ENCODE measurements around the gene TMEM101.
"Not testable (repeated sequence)": the region's sequence is repeated elsewhere in the genome, so short reads cannot be mapped to it uniquely, and the experiment has no call there.

TMEM101 gene

GRCh38 chr17:44024271-44024663, 9.5 kb upstream of the TMEM101 start:
- in situ Hi-C loops (cut with HindIII; ENCODE audit: low sequenced_read_pairs) = no loop called here

DNA sequence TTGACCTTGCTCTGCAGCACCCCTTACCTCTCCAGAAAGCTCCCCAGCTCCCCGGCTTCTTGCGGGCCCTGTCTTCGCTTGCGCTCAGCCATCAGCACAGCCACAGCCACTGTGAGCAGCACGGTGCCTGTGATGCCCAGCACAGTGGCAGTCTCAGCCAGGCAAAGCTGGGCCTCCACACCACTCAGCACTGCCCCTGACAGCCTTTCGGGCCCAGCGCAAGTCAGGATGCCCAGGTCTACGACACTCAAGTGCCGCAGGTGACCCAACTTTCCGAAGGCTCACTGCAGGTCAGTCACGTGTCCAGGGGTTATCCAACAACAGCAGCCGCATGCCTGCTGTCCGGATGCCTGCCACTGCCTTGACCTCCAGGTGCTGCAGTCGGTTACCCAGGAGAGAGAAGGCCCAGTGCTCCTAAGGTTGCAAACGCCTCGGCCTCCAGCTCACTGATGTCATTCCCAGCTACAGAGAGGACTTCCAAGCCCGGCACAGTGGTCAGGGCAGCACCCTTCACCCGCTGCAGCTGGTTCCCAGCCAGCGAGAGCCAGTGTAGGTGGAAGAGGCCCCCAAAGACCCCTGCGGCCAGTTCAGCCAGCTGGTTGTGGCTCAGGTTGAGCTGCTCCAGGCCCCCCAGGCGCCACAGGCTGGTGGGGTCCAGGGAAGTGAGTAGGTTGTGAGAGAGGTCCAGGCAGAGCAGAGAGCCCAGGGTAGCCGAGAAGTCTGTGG, 8.9 kb upstream of the TMEM101 start:
- in situ Hi-C loops (cut with HindIII; ENCODE audit: low sequenced_read_pairs) = no loop called here

GRCh38 chr17:44022246-44022645, 7.5 kb upstream of the TMEM101 start:
- in situ Hi-C loops (cut with HindIII; ENCODE audit: low sequenced_read_pairs) = no loop called here

- in situ Hi-C loops (cut with HindIII; ENCODE audit: low sequenced_read_pairs) = not testable (repeated sequence)
These were observed 6.5 kb upstream of the TMEM101 start for GRCh38 chr17:44021227-44021626.

GRCh38 chr17:44014133-44014436, 678 bp downstream of the TMEM101 start:
- in situ Hi-C loops (cut with HindIII; ENCODE audit: low sequenced_read_pairs) = no loop called here

- in situ Hi-C loops (cut with HindIII; ENCODE audit: low sequenced_read_pairs) = no loop called here
These were observed 1.9 kb downstream of the TMEM101 start for GRCh38 chr17:44012874-44013273.

- in situ Hi-C loops (cut with HindIII; ENCODE audit: low sequenced_read_pairs) = no loop called here
These were observed 2.4 kb downstream of the TMEM101 start for GRCh38 chr17:44012391-44012790.

GRCh38 chr17:44011876-44012275, 2.9 kb downstream of the TMEM101 start:
- in situ Hi-C loops (cut with HindIII; ENCODE audit: low sequenced_read_pairs) = no loop called here

DNA sequence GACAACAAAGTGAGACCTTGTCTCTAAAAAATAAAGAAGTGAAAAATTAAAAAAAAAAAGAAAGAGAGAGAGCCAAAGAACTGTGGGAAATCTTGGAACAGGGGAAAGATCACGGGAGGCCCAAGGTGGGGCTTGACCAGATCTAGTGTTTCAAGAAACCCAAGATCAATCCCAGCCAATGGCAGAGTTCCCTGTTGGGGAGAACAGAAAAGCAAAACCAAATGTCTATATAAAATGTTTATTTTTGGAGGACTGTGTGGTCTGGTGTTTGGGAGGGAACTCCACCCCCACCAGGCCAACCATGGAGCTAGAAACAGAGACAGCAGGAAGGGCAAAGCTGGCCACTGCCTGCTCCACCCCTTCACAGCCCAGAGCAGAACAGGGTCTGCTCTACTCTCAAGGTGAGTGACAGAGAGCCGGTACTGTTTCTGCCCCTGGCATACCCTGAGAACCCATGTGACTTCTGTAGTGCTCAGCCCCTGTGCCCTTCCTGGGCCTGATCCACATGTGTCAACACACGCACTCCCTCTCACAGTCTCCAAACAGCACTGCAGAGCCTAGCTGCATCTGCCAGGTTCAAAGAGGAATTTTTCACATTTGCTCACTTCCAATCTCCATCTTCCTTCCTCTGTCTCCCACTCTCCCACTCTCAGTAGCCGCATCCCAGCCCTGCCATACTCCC, 3.7 kb downstream of the TMEM101 start:
- in situ Hi-C loops (cut with HindIII; ENCODE audit: low sequenced_read_pairs) = no loop called here

- in situ Hi-C loops (cut with HindIII; ENCODE audit: low sequenced_read_pairs) = no loop called here
These were observed 6.4 kb downstream of the TMEM101 start for GRCh38 chr17:44008205-44008909.

GRCh38 chr17:44007346-44008204, 7.2 kb downstream of the TMEM101 start:
- in situ Hi-C loops (cut with HindIII; ENCODE audit: low sequenced_read_pairs) = no loop called here

DNA sequence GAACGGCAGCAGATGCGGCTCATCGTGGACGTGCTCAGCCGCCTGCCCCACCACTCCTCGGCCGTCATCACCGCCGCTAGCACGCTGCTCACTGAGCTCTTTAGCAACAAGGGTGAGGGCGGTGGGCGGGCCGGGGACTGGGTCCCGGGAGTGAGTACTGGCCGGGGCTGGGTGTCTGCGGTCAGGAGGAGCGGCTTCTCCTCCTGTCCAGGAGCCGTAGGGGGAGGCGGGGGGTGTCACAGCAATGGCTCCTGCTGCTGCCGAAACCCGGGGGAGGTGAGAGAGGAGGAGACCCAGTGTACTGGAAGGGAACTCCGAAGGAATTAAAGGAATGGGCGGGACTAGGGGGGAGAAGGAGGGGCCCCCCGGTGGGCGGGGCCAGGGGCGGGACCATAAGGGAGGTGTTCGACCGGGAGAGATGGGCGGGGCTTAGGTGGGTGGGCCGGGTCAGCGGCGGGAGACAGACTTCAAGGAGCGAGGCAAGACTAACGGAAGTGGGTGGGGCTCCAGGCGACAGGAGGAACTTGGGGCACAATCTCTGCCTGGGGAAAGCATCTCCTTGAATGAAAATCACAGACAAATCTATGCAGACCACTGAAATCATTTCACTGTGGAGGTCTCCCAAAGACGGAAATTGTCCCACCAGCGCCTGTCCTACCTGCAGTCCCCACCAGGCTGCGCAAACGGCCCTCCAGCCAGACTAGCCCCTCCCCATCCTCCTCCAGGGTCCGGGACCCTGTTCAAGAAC, 8.0 kb downstream of the TMEM101 start:
- in situ Hi-C loops (cut with HindIII; ENCODE audit: low sequenced_read_pairs) = no loop called here

DNA sequence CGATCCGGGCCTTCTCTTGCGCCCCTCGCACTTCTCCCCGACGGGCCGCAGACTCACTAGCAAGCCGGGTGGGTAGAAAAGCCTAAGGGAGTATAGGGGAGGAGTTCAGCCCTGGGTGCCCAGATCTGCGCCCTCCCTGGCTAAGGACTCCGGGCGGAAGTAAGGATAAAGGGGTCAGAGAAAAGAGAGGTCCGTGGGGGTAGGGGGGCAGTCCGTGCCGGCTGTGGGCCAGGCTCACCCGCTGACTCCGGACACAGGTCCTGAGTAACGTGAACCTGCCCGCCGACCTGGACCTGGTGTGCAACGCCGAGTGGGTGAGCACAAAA, 8.5 kb downstream of the TMEM101 start:
- in situ Hi-C loops (cut with HindIII; ENCODE audit: low sequenced_read_pairs) = no loop called here

GRCh38 chr17:44005527-44006271, 9.1 kb downstream of the TMEM101 start:
- in situ Hi-C loops (cut with HindIII; ENCODE audit: low sequenced_read_pairs) = no loop called here

- in situ Hi-C loops (cut with HindIII; ENCODE audit: low sequenced_read_pairs) = no loop called here
These were observed 9.8 kb downstream of the TMEM101 start for GRCh38 chr17:44004761-44005526.

DNA sequence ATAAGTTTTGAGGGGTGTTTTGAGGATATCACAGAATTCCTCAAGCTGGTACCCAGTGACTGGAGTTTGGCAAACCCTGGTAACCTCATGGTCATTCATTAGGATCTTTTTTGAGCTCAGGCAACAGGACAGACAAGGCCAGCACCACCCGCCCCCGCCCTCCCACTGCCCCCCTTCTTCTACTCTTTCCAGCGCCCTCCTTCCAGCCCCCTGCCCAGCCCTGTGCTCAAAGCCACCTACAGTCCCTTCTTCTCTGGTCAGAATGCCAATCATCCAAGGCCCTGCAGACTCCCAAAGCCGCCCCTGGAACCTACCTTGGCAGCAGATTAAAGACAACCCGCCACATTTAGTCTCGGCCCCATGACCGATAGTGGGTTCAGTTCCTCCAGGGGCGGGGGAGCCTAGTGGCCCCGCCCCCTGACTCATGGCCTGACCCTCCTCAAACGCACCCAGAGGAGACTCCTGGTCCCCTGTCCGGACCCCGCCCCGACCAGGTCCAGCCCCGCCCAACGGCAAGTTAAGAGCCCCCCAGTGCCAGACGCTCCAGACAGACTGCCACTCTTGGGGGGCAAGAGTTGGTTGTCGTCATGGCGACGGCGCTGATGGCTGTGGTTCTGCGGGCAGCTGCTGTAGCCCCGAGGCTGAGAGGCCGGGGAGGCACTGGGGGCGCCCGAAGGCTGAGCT, 10.5 kb downstream of the TMEM101 start, which contains the start of gene NAGS:
TSS of gene NAGS (plus strand) at position 546 of the 684 bp plus-strand sequence. CDS start at position 588, 42 bp downstream.
- in situ Hi-C loops (cut with HindIII; ENCODE audit: low sequenced_read_pairs) = no loop called here

GRCh38 chr17:44002141-44002848, 12.5 kb downstream of the TMEM101 start:
- in situ Hi-C loops (cut with HindIII; ENCODE audit: low sequenced_read_pairs) = no loop called here

GRCh38 chr17:44001461-44001920, 13.3 kb downstream of the TMEM101 start:
- in situ Hi-C loops (cut with HindIII; ENCODE audit: low sequenced_read_pairs) = no loop called here

All from DLD1 (cell line).